ENCODE measurements around the gene SRPX. TPM values are rescaled to one million over a fixed set of nuclear protein-coding genes. Genes with fewer than 3 reads are reported as not detected.

SRPX gene
- total and polyA plus RNA-seq, 8 donors = 2.3 to 23.6 (median 12.6) TPM

GRCh38 chrX:38221391-38221929 is 789 bp upstream of the SRPX start:
- Histone ChIP-seq H3K4me3 (no peak overlapping the region), H3K9me3 (no peaks in the 10 kb centered on the region), H3K36me3 (no peaks in the 10 kb centered on the region), H3K27me3 (peaks cover 0 to 18% (median 0%) of the 10 kb centered on the region in 4 donors), H3K27ac (no peak overlapping the region), H3K4me1 (no peaks in the 10 kb centered on the region)
- FAIRE-seq (no peak), DNase-seq (no peak), ATAC-seq (no peak)
- intact Hi-C loops (cut with DNase I) = no loop called here
- WGBS, 2 donors = 72% methylated on average over 10 of the region's 10 CpGs
- TF ChIP-seq, protein P1, sequence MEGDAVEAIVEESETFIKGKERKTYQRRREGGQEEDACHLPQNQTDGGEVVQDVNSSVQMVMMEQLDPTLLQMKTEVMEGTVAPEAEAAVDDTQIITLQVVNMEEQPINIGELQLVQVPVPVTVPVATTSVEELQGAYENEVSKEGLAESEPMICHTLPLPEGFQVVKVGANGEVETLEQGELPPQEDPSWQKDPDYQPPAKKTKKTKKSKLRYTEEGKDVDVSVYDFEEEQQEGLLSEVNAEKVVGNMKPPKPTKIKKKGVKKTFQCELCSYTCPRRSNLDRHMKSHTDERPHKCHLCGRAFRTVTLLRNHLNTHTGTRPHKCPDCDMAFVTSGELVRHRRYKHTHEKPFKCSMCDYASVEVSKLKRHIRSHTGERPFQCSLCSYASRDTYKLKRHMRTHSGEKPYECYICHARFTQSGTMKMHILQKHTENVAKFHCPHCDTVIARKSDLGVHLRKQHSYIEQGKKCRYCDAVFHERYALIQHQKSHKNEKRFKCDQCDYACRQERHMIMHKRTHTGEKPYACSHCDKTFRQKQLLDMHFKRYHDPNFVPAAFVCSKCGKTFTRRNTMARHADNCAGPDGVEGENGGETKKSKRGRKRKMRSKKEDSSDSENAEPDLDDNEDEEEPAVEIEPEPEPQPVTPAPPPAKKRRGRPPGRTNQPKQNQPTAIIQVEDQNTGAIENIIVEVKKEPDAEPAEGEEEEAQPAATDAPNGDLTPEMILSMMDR (IDR thresholded peaks at IDR 0.05) = no peak

DNA sequence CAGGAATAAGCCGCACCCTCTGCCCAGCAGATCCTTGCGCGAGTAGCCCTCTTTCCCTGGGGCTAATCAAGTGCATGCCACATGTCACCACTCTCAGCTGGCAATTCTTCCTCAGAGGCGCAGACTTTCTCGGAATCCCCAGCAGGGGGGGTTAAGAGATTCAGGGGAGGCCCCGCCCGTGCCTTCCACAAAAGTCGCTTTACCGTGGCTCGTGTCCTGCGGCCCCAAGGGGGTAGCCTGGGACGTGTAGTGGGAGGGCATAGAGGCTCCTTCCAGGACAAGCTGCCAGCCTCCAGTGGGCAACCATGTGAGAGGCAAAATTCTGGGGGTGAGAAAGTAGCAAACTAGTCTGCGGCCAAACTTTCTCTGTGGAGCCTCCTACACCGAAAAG is 652 bp downstream of the SRPX start:
- Histone ChIP-seq H3K4me3 (peak overlapping the region in 3 of 4 donors; percentile 20 to 47 (median 26)), H3K27me3 (peaks cover 0 to 19% (median 0%) of the 10 kb centered on the region in 4 donors), H3K9me3 (no peaks in the 10 kb centered on the region), H3K36me3 (no peaks in the 10 kb centered on the region), H3K27ac (no peak overlapping the region), H3K4me1 (no peaks in the 10 kb centered on the region)
- WGBS, 2 donors = 0 to 33% methylated on average over 14 of the region's 14 CpGs
- intact Hi-C loops (cut with DNase I) = no loop called here
- ATAC-seq (peak; percentile 64 to 83 (median 73)), FAIRE-seq (no peak), DNase-seq (peak; percentile 11 to 56 (median 32))
- TF ChIP-seq, protein P1 (IDR thresholded peaks at IDR 0.05) = no peak

DNA sequence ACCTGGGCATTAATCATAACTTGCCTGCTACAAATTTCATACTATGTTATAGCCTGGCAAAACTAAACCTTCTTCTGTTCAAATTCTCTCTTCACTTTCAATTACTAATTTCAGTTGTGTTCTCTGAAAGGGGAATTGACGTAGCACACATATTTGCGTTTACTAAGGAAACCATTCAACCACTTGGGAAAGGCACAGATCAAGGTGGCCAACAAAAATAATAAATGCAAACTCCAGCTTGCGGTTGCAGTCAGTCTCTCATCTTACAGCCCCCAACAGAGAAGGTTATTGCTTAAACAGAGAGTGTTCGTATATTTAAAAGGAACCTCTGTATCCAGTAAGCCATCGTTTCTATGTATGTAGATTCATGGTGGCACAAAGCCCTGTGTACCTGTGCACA is 4.0 kb downstream of the SRPX start:
- Histone ChIP-seq H3K36me3 (no peaks in the 10 kb centered on the region), H3K27ac (no peak overlapping the region), H3K27me3 (peaks cover 0 to 6% (median 0%) of the 10 kb centered on the region in 4 donors), H3K4me3 (no peak overlapping the region), H3K4me1 (no peaks in the 10 kb centered on the region), H3K9me3 (no peaks in the 10 kb centered on the region)
- intact Hi-C loops (cut with DNase I) = no loop called here
- DNase-seq (no peak), ATAC-seq (no peak), FAIRE-seq (no peak)
- TF ChIP-seq, protein P1 (IDR thresholded peaks at IDR 0.05) = no peak
- 63 to 67% methylated on average over 5 of the region's 5 CpGs for WGBS, 2 donors

GRCh38 chrX:38214551-38215531 is 5.8 kb downstream of the SRPX start:
- no peak overlapping the region for H3K4me3 ChIP-seq
- no peaks in the 10 kb centered on the region for H3K9me3 ChIP-seq
- TF ChIP-seq, protein P1 (IDR thresholded peaks at IDR 0.05) = no peak
- FAIRE-seq = no peak
- intact Hi-C loops (cut with DNase I) = no loop called here
- H3K27ac ChIP-seq = no peak overlapping the region
- peaks cover 0 to 6% (median 0%) of the 10 kb centered on the region in 4 donors for H3K27me3 ChIP-seq
- ATAC-seq = no peak
- H3K36me3 ChIP-seq = no peaks in the 10 kb centered on the region
- no peak for DNase-seq
- H3K4me1 ChIP-seq = no peaks in the 10 kb centered on the region
- 74 to 82% methylated on average over 11 of the region's 11 CpGs for WGBS, 2 donors
